CD4-positive, alpha-beta T cell treated with Interferon gamma for 1 hour (primary cell): Measurements from ENCODE around the gene PPTC7.
A peak's percentile ranks its signal among the peaks of the same experiment; 100 is the strongest.
"Not testable (repeated sequence)": the region's sequence is repeated elsewhere in the genome, so short reads cannot be mapped to it uniquely, and the experiment has no call there.

ENCODE experiments used
- DNase-seq: peaks from one replicate; pipeline ENCODE4 v3.0.0-alpha.2; 2020

Gene PPTC7

GRCh38 chr12:110560946-110561345 is 22.2 kb downstream of the PPTC7 start:
- DNase-seq, result no peak

- DNase-seq, result no peak
Measured at GRCh38 chr12:110560048-110560447, 23.1 kb downstream of the PPTC7 start.

DNA sequence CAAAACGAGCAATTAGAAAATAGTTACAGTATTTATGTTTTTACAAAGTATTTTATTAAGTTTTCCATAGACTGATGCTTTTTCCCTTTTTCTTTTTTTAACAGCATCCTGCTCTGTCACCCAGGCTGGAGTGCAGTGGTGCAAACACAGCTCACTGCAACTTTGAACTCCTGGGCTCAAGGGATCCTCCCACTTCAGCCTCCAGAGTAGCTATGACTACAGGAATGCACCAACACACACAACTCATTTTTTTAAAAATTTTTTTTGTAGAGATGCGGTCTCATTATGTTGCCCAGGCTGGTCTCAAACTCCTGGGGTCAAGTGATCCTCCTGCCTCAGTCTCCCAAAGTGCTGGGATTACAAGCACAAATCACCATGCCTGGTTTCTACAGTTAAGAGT is 24.2 kb downstream of the PPTC7 start:
- DNase-seq, result not testable (repeated sequence)

- DNase-seq, result no peak
Measured at GRCh38 chr12:110557300-110557699, 25.8 kb downstream of the PPTC7 start.

GRCh38 chr12:110556705-110557104 is 26.4 kb downstream of the PPTC7 start:
- DNase-seq, result no peak

DNA sequence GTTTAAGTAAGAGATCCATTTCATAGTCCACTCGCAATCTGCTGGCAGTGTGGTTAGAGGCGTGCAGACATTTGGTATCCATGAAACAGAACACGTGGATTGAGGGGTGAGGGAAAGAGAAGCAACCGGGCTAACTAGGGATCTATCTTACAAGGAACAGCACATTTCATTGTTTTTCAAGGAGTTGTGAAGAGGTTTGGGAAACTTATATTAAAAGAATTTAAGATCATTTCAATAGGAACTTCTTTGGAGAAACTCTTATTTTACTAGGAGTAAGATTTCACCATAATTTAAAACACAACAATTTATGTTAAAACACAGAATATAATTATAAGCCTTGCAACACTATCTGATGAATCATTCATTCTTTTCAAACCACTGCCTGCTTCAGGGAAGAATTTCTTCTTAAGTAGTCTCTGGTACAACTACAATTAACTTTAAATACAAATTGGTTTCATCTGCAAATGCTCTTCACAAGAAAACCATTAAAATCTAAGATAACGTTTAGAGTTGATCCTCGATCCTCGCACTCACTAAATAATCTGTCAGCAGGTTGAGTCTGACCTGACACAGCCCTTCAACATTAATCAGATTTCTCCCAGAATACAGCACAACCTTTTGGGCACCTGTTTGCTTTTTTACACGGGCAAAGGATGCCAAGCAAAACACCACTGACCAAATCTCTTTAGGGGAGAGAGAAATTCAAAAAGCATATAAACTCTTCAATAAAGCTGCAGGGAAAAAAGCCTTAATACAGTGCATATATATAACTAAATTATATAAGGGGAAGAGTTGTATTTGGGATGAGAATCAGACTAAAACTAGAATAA is 27.3 kb downstream of the PPTC7 start:
- no peak for DNase-seq

GRCh38 chr12:110554184-110554583 is 28.9 kb downstream of the PPTC7 start:
- DNase-seq, result no peak

GRCh38 chr12:110550981-110551380 is 32.1 kb downstream of the PPTC7 start:
- DNase-seq, result no peak

DNA sequence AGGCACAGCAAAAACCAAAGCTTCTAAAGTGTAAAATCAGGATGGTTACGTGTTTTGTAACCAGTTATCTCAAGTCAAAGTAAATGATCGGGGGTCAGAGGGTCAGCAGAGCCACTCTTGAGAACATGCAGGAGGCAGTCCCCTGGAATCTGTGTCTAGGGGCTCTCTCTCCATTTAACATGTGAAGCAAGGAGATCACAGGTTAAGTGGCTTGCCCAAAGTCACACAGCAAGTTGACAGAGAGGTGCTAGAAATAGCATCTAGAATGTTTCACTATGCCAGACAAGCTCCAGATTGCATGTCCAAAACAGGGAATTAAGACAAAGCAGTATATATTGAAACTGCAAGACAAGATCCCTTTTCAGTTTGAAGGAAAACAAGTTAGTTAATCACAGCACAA is 33.4 kb downstream of the PPTC7 start:
- no peak for DNase-seq

DNA sequence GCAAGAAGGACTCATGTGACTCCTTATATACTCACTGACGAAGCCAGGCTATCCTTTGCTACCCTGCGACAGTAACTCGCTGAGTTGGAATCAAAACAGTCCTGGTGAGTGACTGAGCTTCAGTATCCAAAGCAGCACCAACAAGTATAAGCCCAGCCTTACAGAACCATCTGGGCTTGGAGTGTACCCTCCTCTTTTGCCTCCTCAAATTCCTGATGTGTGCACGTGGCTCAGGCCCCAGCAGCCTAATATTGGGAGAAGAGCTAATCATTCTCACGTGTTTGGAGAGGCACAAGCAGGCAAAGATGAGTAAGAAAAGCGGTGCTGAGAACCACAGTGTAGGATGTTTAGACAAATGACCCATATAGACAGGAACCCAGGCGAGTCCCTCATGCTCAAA is 34.4 kb downstream of the PPTC7 start:
- DNase-seq, result no peak

GRCh38 chr12:110547090-110547489 is 36.0 kb downstream of the PPTC7 start:
- DNase-seq, result no peak

- DNase-seq, result no peak
Measured at GRCh38 chr12:110546339-110546738, 36.8 kb downstream of the PPTC7 start.

DNA sequence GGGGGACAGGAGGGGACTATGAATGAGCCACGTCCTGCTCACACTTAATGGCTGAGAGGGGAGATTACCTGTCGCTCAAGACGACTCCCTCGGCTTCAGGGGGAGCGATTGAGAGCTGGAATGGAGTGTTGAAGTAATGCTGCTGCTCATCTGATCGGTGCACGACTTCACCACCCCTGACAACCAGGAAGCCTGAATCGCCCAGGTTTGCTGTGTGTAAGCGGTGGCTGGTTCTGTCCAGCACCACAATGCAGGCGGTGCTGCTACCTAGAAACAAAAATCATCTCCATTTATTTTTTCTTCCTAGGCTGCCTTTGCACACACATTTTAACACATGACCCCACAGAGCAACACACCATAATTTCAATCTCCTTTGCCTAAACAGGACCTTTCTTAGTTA is 37.3 kb downstream of the PPTC7 start:
- DNase-seq, result no peak

- DNase-seq, result peak; percentile 15
Measured at GRCh38 chr12:110545259-110545658, 37.9 kb downstream of the PPTC7 start.

GRCh38 chr12:110543965-110544364 is 39.2 kb downstream of the PPTC7 start:
- DNase-seq, result no peak

DNA sequence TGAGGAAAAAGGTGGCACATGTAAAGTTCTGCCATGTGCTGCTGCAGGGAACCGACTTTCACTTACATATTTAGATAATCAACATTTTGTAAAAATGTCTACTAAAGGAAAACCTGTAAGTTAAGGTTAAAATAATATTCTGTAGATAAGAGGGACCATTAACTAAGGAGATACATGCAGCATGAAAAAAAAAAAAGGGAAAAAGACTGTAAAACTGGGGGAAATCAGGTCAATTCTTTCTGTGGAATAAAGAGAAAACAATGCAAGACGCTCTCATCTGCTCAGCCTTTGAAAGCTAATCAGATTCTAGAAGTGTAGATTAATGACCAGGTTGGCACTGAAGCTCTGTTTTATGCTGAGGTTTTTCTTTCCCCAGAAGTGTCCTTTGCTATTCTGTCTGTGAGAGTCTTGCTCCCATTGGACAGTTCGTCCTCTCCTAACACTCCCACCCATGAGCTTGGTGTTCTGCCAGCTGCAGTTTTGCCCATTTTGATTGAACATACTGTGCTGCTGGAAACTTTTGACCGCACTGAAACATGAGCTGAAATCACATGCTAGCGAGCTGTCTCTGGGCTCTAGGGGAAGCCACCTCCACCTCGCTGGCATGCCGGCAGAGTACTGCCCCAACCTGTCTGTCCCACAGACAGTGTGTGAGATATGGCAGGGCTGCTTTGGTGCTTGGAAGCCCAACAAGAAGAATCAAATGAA is 39.7 kb downstream of the PPTC7 start:
- no peak for DNase-seq

DNA sequence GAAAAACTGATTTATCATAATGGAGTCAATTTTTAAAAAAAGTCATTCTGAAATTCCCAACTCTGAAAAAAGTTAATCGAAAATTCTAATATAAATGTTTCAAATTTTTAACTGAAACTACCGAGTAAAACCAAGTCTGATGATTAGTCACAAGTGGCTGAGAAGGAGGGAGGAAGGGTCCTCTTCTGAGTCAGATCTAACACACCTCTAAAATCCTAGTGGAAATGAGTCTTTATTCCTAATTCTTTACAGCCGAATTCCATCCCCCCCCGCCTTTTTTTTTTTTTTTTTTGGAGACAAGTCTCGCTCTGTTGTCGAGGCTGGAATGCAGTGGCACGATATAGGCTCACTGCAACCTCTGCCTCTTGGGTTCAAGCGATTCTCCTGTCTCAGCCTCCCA is 43.1 kb downstream of the PPTC7 start:
- DNase-seq, result no peak

DNA sequence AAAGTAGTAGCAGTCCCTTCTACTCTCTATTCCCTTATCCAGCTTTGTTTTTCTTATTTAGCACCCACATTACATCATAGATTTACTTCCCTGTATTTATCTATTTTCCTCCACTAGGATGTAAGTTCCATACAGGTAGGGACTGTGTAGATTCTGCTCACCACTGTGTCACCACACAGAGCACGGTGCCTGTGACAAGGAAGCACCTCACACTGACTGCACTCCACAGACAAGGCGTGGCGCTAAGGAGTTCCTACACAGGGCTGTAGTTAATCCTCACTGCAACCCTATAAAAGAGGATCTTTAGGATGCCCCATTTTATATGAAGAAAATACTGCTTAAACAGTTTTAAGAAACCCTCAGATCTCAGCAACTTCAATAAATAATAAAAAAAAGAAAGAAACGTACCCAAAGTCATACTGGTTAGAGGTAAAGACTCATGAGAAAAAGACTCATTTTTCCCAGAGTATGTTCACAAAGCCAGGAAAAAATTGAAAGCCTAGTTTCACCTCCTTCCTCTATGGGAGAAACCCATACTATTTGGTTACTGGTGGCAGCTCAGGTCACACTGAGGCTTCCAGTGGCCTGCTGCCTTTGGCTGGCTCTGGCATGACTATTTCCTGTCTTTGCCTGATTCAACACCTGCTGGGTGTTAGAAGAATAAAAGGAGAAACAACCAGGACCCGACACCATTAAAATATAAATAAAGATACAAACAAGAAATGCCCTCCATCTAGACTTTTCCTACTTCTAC is 44.1 kb downstream of the PPTC7 start:
- no peak for DNase-seq

- DNase-seq, result no peak
Measured at GRCh38 chr12:110537605-110538409, 45.3 kb downstream of the PPTC7 start.

GRCh38 chr12:110536834-110537604 is 46.1 kb downstream of the PPTC7 start:
- no peak for DNase-seq

DNA sequence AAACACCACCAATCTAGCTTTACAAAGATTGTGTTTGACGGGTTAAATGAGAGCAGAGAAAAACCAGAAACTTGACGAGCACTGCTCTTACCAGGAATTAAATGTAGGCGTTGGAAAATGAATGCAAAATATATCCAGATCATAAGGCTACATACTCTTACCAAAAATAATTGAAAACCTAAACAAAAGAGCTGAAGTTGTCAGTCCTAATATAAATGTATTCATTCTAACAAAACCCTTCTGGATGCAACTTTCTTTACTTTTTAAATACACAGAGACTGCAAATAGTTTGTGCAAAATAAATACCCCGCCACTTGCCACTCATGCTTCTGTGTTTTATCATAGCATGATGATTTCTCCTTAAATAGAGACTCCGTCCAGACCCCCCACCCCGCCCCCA is 48.3 kb downstream of the PPTC7 start:
- no peak for DNase-seq

DNA sequence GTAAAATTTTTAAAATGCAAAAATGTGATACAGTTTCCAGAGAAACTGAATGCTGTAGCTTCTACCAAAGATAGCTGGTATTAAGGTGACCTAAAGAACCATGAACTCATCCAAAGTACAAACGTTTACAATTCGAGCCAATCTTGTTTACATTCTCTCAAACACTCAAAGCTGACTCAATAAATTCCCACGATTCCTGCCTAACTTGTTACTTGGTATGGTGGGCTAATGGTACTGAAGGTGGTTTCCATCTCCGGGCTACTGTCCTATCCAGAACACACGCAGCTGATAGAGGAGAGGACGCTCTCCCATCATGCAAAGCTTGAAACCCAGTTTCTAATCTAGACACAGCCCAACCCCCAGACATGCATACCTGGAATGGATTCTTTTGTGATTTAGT is 49.5 kb downstream of the PPTC7 start:
- DNase-seq, result no peak
